HepG2 (cell line): ENCODE results near the gene SHC1. TPM values are rescaled to one million over a fixed set of nuclear protein-coding genes. Genes with fewer than 3 reads are reported as not detected.

ENCODE experiments used
- ATF6 ChIP-seq: sonication (generic); formaldehyde crosslinking; conservative IDR thresholded peaks from 2 replicates; pipeline ENCODE4 v1.4.0; 2020; ENCODE audit warnings: missing genetic modification reagents
- CCDC6 ChIP-seq: sonication (generic); formaldehyde crosslinking; IDR thresholded peaks from 2 replicates; pipeline ENCODE4 v1.8.1; 2022; ENCODE audit warnings: mild to moderate bottlenecking, missing genetic modification reagents, moderate library complexity
- CHCHD3 ChIP-seq: sonication (generic); formaldehyde crosslinking; IDR thresholded peaks from 2 replicates; pipeline ENCODE4 v1.8.0; 2022; ENCODE audit warnings: mild to moderate bottlenecking, missing genetic modification reagents, moderate library complexity
- FOXA3 ChIP-seq: IDR thresholded peaks from 2 replicates; pipeline ENCODE4 v1.6.1; 2016; ENCODE audit warnings: missing genetic modification reagents, missing compliant biosample characterization
- KDM4B ChIP-seq: sonication (generic); formaldehyde crosslinking; IDR thresholded peaks from 2 replicates; pipeline ENCODE4 v1.4.0; 2020; ENCODE audit warnings: missing genetic modification reagents
- MED1 ChIP-seq: sonication (generic); formaldehyde crosslinking; IDR thresholded peaks from 2 replicates; pipeline ENCODE4 v1.4.0; 2020; ENCODE audit warnings: missing genetic modification reagents
- NFKB2 ChIP-seq: sonication (generic); formaldehyde crosslinking; IDR thresholded peaks from 2 replicates; pipeline ENCODE4 v1.4.0; 2020; ENCODE audit warnings: missing genetic modification reagents, borderline replicate concordance
- PCBP1 ChIP-seq: fragments of 200-400 bp; formaldehyde crosslinking; IDR thresholded peaks from 2 replicates; pipeline ENCODE4 v1.6.1; 2017; ENCODE audit warnings: mild to moderate bottlenecking, low read depth, low read length, borderline replicate concordance
- RXRA ChIP-seq: sonication (generic); formaldehyde crosslinking; IDR thresholded peaks from 2 replicates; pipeline ENCODE4 v1.5.1; 2020; ENCODE audit warnings: missing genetic modification reagents
- STAT5B ChIP-seq: sonication (generic); formaldehyde crosslinking; IDR thresholded peaks from 2 replicates; pipeline ENCODE4 v1.4.0; 2020; ENCODE audit warnings: missing genetic modification reagents
- STAT6 ChIP-seq: sonication (generic); formaldehyde crosslinking; IDR thresholded peaks from 2 replicates; pipeline ENCODE4 v1.4.0; 2020; ENCODE audit warnings: missing genetic modification reagents, mild to moderate bottlenecking, borderline replicate concordance
- TFDP1 ChIP-seq: IDR thresholded peaks from 2 replicates; pipeline ENCODE4 v1.6.1; 2016; ENCODE audit warnings: missing compliant biosample characterization, missing genetic modification reagents, borderline replicate concordance
- YEATS2 ChIP-seq: sonication (generic); formaldehyde crosslinking; IDR thresholded peaks from 2 replicates; pipeline ENCODE4 v1.4.0; 2020; ENCODE audit warnings: missing genetic modification reagents, borderline replicate concordance
- ZBTB21 ChIP-seq: sonication (generic); formaldehyde crosslinking; IDR thresholded peaks from 2 replicates; pipeline ENCODE4 v1.4.0; 2020; ENCODE audit warnings: missing genetic modification reagents
- ZMYM4 ChIP-seq: sonication (generic); formaldehyde crosslinking; IDR thresholded peaks from 2 replicates; pipeline ENCODE4 v1.8.1; 2023; ENCODE audit warnings: mild to moderate bottlenecking, missing genetic modification reagents
- ZNF10 ChIP-seq: sonication (generic); formaldehyde crosslinking; IDR thresholded peaks from 2 replicates; pipeline ENCODE4 v1.4.0; 2020; ENCODE audit warnings: mild to moderate bottlenecking, low read depth, missing genetic modification reagents, borderline replicate concordance
- ZNF18 ChIP-seq: sonication (generic); formaldehyde crosslinking; IDR thresholded peaks from 2 replicates; pipeline ENCODE4 v1.8.0; 2022; ENCODE audit warnings: mild to moderate bottlenecking, missing genetic modification reagents; ENCODE audit not compliant: insufficient replicate concordance
- ZNF292 ChIP-seq: sonication (generic); formaldehyde crosslinking; IDR thresholded peaks from 2 replicates; pipeline ENCODE4 v1.8.1; 2022; ENCODE audit warnings: mild to moderate bottlenecking, low read depth, missing genetic modification reagents, borderline replicate concordance
- ZNF543 ChIP-seq: sonication (generic); formaldehyde crosslinking; IDR thresholded peaks from 2 replicates; pipeline ENCODE4 v1.4.0; 2020; ENCODE audit warnings: mild to moderate bottlenecking, missing genetic modification reagents
- ZNF563 ChIP-seq: sonication (generic); formaldehyde crosslinking; IDR thresholded peaks from 2 replicates; pipeline ENCODE4 v1.8.0; 2022; ENCODE audit warnings: mild to moderate bottlenecking, moderate library complexity, missing genetic modification reagents
- ZNF570 ChIP-seq: sonication (generic); formaldehyde crosslinking; IDR thresholded peaks from 2 replicates; pipeline ENCODE4 v1.4.0; 2020; ENCODE audit warnings: mild to moderate bottlenecking, missing genetic modification reagents, borderline replicate concordance
- ZNF619 ChIP-seq: sonication (generic); formaldehyde crosslinking; IDR thresholded peaks from 2 replicates; pipeline ENCODE4 v1.4.0; 2020; ENCODE audit warnings: mild to moderate bottlenecking, missing genetic modification reagents
- ZNF784 ChIP-seq: sonication (generic); formaldehyde crosslinking; IDR thresholded peaks from 2 replicates; pipeline ENCODE4 v1.5.1; 2020; ENCODE audit warnings: missing genetic modification reagents, mild to moderate bottlenecking, borderline replicate concordance
- polyA plus RNA-seq, 8 experiments: library from polyadenylated mRNA; depleted of rRNA in 3 of 8; stranded (reverse) in 7 of 8; unstranded in 1 of 8; fragments of >200 nt; fragmentation: Illumina TruSeq in 4 of 8; extraction: Trizol in 4 of 8; gene quantifications; 2 replicates each; pipeline versions ENCODE4 v1.2.1 to v1.2.3, GENCODE V29; 2011 to 2016; ENCODE audit warnings: low read depth in 4 of 8, missing spikeins in 1 of 8, mixed read lengths in 1 of 8; ENCODE audit not compliant: insufficient read depth in 1 of 8
- total RNA-seq, 5 experiments: library from RNA; depleted of rRNA; stranded (reverse); fragments of >200 nt; fragmentation: Illumina TruSeq; extraction: Trizol; gene quantifications; 2 replicates each; pipeline ENCODE4 v1.2.3, GENCODE V29; 2016; ENCODE audit warnings: low read depth in 1 of 5

SHC1 gene
- total and polyA plus RNA-seq, 2 of the 13 experiments (the other 11 are each of a cell fraction or from before 2014, with no cell fraction given) = 52.0 to 137 TPM

GRCh38 chr1:155003766-155004351, 33.3 kb upstream of the SHC1 start (continued):
- TF ChIP-seq STAT6 (CRISPR knock-in tag) (no peak), ZNF10 (CRISPR knock-in tag) (no peak), TFDP1 (peak; percentile 9; the same call in 1 of the 2 replicates), CCDC6 (CRISPR knock-in tag) (no peak), FOXA3 (CRISPR knock-in tag) (0 out of 2 replicates have a peak, but pooled peaks have one; percentile 34), PCBP1 (no peak), ZNF292 (no peak), ZNF543 (CRISPR knock-in tag) (no peak), CHCHD3 (no peak), NFKB2 (CRISPR knock-in tag) (no peak), MED1 (no peak; the same call in 1 of the 2 replicates), ZNF570 (CRISPR knock-in tag) (no peak), ZMYM4 (CRISPR knock-in tag) (no peak), RXRA (no peak), ZNF563 (no peak), ZNF18 (CRISPR knock-in tag) (no peak), ZNF784 (CRISPR knock-in tag) (no peak), ATF6 (CRISPR knock-in tag) (no peak), YEATS2 (CRISPR knock-in tag) (no peak), ZNF619 (CRISPR knock-in tag) (no peak), ZBTB21 (no peak), KDM4B (CRISPR knock-in tag) (no peak), STAT5B (CRISPR knock-in tag) (no peak)
